ENCODE results near the gene TRIM69. TPM values are rescaled to one million over a fixed set of nuclear protein-coding genes. Genes with fewer than 3 reads are reported as not detected.

Gene TRIM69
- polyA plus RNA-seq, 1 donor from 2014 or later: 38.3 TPM

DNA sequence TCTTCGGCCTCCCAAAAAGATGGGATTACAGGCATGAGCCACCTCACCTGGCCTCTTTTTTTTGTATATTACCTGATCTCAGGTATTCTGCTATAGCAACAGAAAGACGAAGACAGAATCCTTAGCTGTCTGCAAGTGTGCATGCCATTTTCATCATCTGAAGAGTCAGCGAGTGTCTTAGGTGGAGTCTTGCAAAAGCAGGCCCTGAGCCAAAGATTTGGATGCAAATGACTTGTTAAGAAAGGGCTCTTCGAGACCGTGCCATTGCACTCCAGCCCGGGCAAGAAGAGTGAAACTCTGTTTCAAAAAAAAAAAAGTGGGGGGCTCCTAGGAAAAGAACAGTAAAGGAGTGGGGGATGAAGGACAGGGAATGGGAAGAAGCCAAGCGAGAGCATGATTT lies 10.2 kb upstream of the TRIM69 start:
- Histone ChIP-seq H3K27me3 (ENCODE audit: insufficient read depth, low read depth, low read length) (no peaks in the 10 kb centered on the region), H3K9me2 (ENCODE audit: insufficient read depth, low read length) (no peaks in the 10 kb centered on the region), H3K27ac (ENCODE audit: low read length) (no peak overlapping the region), H4K20me1 (ENCODE audit: insufficient read depth) (no peaks in the 10 kb centered on the region), H3K9me3 (ENCODE audit: low read length) (no peaks in the 10 kb centered on the region), H3F3A (ENCODE audit: insufficient read depth, low read length, poor library complexity, severe bottlenecking) (no peaks in the 10 kb centered on the region), H3K79me2 (replicated peaks; ENCODE audit: insufficient read depth, low read length) (peaks cover 11% of the 10 kb centered on the region), H2AFZ (ENCODE audit: low read depth, low read length) (no peak overlapping the region), H3K4me3 (ENCODE audit: low read length) (no peak overlapping the region), H3K4me2 (ENCODE audit: low read length) (no peak overlapping the region), H3K9ac (ENCODE audit: low read length) (no peak overlapping the region), H3K36me3 (ENCODE audit: insufficient read depth, low read length) (no peaks in the 10 kb centered on the region)
- TF ChIP-seq, protein P1, sequence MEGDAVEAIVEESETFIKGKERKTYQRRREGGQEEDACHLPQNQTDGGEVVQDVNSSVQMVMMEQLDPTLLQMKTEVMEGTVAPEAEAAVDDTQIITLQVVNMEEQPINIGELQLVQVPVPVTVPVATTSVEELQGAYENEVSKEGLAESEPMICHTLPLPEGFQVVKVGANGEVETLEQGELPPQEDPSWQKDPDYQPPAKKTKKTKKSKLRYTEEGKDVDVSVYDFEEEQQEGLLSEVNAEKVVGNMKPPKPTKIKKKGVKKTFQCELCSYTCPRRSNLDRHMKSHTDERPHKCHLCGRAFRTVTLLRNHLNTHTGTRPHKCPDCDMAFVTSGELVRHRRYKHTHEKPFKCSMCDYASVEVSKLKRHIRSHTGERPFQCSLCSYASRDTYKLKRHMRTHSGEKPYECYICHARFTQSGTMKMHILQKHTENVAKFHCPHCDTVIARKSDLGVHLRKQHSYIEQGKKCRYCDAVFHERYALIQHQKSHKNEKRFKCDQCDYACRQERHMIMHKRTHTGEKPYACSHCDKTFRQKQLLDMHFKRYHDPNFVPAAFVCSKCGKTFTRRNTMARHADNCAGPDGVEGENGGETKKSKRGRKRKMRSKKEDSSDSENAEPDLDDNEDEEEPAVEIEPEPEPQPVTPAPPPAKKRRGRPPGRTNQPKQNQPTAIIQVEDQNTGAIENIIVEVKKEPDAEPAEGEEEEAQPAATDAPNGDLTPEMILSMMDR (IDR thresholded peaks at IDR 0.05; ENCODE audit: poor library complexity, severe bottlenecking): no peak
- no peak for TF ChIP-seq EP300 (conservative IDR thresholded peaks at IDR 0.05; ENCODE audit: poor library complexity, severe bottlenecking)
- TF ChIP-seq TAF1 (IDR thresholded peaks at IDR 0.05; ENCODE audit: low read depth): no peak
- no peak for TF ChIP-seq POLR2AphosphoS5 (IDR thresholded peaks at IDR 0.05)

DNA sequence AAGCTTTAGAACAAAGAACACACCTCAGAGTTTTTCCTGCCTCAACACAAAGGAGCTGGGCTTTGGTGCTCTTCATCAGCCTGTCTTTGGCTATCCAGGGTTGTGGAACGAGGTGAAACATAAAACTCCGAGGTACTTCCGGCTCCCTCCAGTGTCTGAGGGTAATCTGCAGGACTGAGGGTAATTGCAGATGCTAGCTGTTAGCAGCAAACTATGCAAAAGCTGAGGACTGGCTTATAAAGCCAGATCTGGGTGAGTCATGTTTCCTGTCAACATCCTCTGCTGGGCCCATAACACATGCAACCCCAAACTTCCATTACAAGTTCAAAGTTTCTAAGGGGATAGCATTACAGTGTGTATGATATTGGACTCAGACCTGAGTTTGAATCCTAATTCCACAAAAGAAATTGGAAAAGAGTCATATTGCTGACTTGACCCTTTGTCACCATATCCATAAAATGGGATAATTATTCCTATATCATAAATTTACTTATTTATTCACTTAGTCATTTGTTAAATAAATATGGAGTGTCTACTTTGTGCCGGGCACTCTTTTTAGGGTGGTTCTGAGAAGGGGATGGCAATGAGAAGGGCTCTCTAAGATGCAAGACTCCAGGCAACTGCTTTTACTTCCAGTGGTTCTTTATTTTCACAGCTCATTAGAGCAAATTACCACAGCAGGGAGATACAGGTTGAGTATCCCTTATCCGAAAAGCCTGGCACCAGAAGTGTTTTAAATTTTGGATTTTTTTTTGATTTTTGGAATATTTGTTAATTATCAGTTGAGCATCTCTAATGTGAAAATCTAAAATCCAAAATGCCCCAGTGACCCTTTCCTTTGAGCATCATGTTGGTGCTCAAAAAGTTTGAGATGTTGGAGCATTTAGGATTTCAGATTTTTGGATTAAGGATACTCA lies 9.5 kb upstream of the TRIM69 start:
- no peak overlapping the region for H3K9ac ChIP-seq (ENCODE audit: low read length)
- no peak overlapping the region for H3K27ac ChIP-seq (ENCODE audit: low read length)

More for the DNA sequence above, 9.5 kb upstream of the TRIM69 start:
- no peak overlapping the region for H2AFZ ChIP-seq (ENCODE audit: low read depth, low read length)
- H3K4me3 ChIP-seq (ENCODE audit: low read length): no peak overlapping the region
- H3F3A ChIP-seq (ENCODE audit: insufficient read depth, low read length, poor library complexity, severe bottlenecking): no peaks in the 10 kb centered on the region
- H4K20me1 ChIP-seq (ENCODE audit: insufficient read depth): no peaks in the 10 kb centered on the region
- no peaks in the 10 kb centered on the region for H3K9me2 ChIP-seq (ENCODE audit: insufficient read depth, low read length)
- no peaks in the 10 kb centered on the region for H3K9me3 ChIP-seq (ENCODE audit: low read length)
- no peak overlapping the region for H3K4me2 ChIP-seq (ENCODE audit: low read length)
- no peak for TF ChIP-seq REST (IDR thresholded peaks at IDR 0.05; ENCODE audit: borderline replicate concordance)
- TF ChIP-seq, protein P1 (IDR thresholded peaks at IDR 0.05; ENCODE audit: poor library complexity, severe bottlenecking): no peak
- no peak for TF ChIP-seq SMC3 (conservative IDR thresholded peaks at IDR 0.05; ENCODE audit: poor library complexity)
- no peak for TF ChIP-seq MXI1 (conservative IDR thresholded peaks at IDR 0.05; ENCODE audit: poor library complexity, severe bottlenecking)
- H3K36me3 ChIP-seq (ENCODE audit: insufficient read depth, low read length): no peaks in the 10 kb centered on the region
- H3K27me3 ChIP-seq (ENCODE audit: insufficient read depth, low read depth, low read length): no peaks in the 10 kb centered on the region
- H3K79me2 ChIP-seq (replicated peaks; ENCODE audit: insufficient read depth, low read length): peaks cover 11% of the 10 kb centered on the region
